GM18868 (cell line): ENCODE data around the gene PRSS53.
A peak's percentile ranks its signal among the peaks of the same experiment; 100 is the strongest.

Experiments used
- ATAC-seq: cut with Tn5 transposase; IDR thresholded peaks from one replicate; pipeline ENCODE4 v1.9.1; 2021; ENCODE audit warnings: mild to moderate bottlenecking, moderate library complexity; ENCODE audit not compliant: unreplicated experiment

PRSS53 gene

GRCh38 chr16:31080035-31080629 is 8.6 kb downstream of the PRSS53 start:
- no peak for ATAC-seq

GRCh38 chr16:31079342-31079944 is 9.3 kb downstream of the PRSS53 start:
- no peak for ATAC-seq

- no peak for ATAC-seq
Measured at GRCh38 chr16:31078597-31079341, 10.0 kb downstream of the PRSS53 start.

GRCh38 chr16:31077592-31078396 is 10.9 kb downstream of the PRSS53 start:
- no peak for ATAC-seq

GRCh38 chr16:31077024-31077423 is 11.7 kb downstream of the PRSS53 start:
- no peak for ATAC-seq

GRCh38 chr16:31076319-31076718 is 12.4 kb downstream of the PRSS53 start:
- no peak for ATAC-seq

GRCh38 chr16:31074814-31075183 is 13.9 kb downstream of the PRSS53 start:
- ATAC-seq = no peak

GRCh38 chr16:31073970-31074813 is 14.6 kb downstream of the PRSS53 start, which contains the start of the genes ZNF646 and ZNF668:
TSS of gene ZNF646 (plus strand) at chr16:31074422. CDS start at chr16:31076325, 1,903 bp downstream.
TSS of gene ZNF668 (minus strand) at chr16:31074240. CDS start at chr16:31064459, 9,781 bp downstream.
- peak; percentile 62 for ATAC-seq

- peak; percentile 51 for ATAC-seq
Measured at GRCh38 chr16:31073142-31073969, 15.4 kb downstream of the PRSS53 start.

GRCh38 chr16:31072540-31073141 is 16.1 kb downstream of the PRSS53 start:
- no peak for ATAC-seq

- ATAC-seq = no peak
Measured at GRCh38 chr16:31071861-31072260, 16.9 kb downstream of the PRSS53 start.

- no peak for ATAC-seq
Measured at GRCh38 chr16:31067342-31067741, 21.4 kb downstream of the PRSS53 start.

GRCh38 chr16:31064882-31065461 is 23.8 kb downstream of the PRSS53 start:
- no peak for ATAC-seq

GRCh38 chr16:31063843-31064611 is 24.7 kb downstream of the PRSS53 start:
- no peak for ATAC-seq

GRCh38 chr16:31063495-31063842 is 25.3 kb downstream of the PRSS53 start:
- no peak for ATAC-seq

- no peak for ATAC-seq
Measured at GRCh38 chr16:31061813-31062440, 26.8 kb downstream of the PRSS53 start.

- ATAC-seq = no peak
Measured at GRCh38 chr16:31061126-31061812, 27.5 kb downstream of the PRSS53 start.
